GM21528 (cell line): ENCODE data around the gene UNC5B.

Experiments used
- ATAC-seq: cut with Tn5 transposase; IDR thresholded peaks from one replicate; pipeline ENCODE4 v1.9.1; 2021; ENCODE audit warnings: mild to moderate bottlenecking, moderate library complexity; ENCODE audit not compliant: unreplicated experiment, low FRiP score

The UNC5B gene

GRCh38 chr10:71250842-71251241 is 38.5 kb downstream of the UNC5B start:
- ATAC-seq, result no peak

GRCh38 chr10:71251319-71251718 is 38.9 kb downstream of the UNC5B start:
- ATAC-seq, result no peak

- no peak for ATAC-seq
These were observed 39.9 kb downstream of the UNC5B start for GRCh38 chr10:71252220-71252619.

- no peak for ATAC-seq
These were observed 41.8 kb downstream of the UNC5B start for GRCh38 chr10:71253981-71254818.

GRCh38 chr10:71254834-71255549 is 42.6 kb downstream of the UNC5B start:
- no peak for ATAC-seq

- no peak for ATAC-seq
These were observed 43.1 kb downstream of the UNC5B start for GRCh38 chr10:71255550-71255807.

- ATAC-seq, result no peak
These were observed 43.7 kb downstream of the UNC5B start for GRCh38 chr10:71255808-71256660.

- no peak for ATAC-seq
These were observed 44.4 kb downstream of the UNC5B start for GRCh38 chr10:71256661-71257318.

GRCh38 chr10:71257319-71257997 is 45.1 kb downstream of the UNC5B start:
- ATAC-seq, result no peak

GRCh38 chr10:71258046-71258445 is 45.7 kb downstream of the UNC5B start:
- no peak for ATAC-seq

GRCh38 chr10:71258446-71259145 is 46.2 kb downstream of the UNC5B start:
- no peak for ATAC-seq

GRCh38 chr10:71259282-71259681 is 46.9 kb downstream of the UNC5B start:
- ATAC-seq, result no peak

- ATAC-seq, result no peak
These were observed 47.6 kb downstream of the UNC5B start for GRCh38 chr10:71259815-71260501.

GRCh38 chr10:71260622-71261325 is 48.4 kb downstream of the UNC5B start:
- ATAC-seq, result no peak

GRCh38 chr10:71262027-71262426 is 49.7 kb downstream of the UNC5B start:
- no peak for ATAC-seq

- ATAC-seq, result no peak
These were observed 50.4 kb downstream of the UNC5B start for GRCh38 chr10:71262817-71263216.

- no peak for ATAC-seq
These were observed 51.0 kb downstream of the UNC5B start for GRCh38 chr10:71263376-71263775.
